Tracheal epithelial cell (primary cell): Measurements from ENCODE around the gene SKA2. TPM values are rescaled to one million over a fixed set of nuclear protein-coding genes. Genes with fewer than 3 reads are reported as not detected.

Source experiments
- total RNA-seq: library from RNA; depleted of rRNA; stranded (reverse); fragments of >200 nt; gene quantifications from 2 replicates; pipeline ENCODE4 v1.2.1, GENCODE V29; 2014

Gene SKA2, protein sequence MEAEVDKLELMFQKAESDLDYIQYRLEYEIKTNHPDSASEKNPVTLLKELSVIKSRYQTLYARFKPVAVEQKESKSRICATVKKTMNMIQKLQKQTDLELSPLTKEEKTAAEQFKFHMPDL
- 20.7 and 40.7 TPM in 2 replicates for total RNA-seq

DNA sequence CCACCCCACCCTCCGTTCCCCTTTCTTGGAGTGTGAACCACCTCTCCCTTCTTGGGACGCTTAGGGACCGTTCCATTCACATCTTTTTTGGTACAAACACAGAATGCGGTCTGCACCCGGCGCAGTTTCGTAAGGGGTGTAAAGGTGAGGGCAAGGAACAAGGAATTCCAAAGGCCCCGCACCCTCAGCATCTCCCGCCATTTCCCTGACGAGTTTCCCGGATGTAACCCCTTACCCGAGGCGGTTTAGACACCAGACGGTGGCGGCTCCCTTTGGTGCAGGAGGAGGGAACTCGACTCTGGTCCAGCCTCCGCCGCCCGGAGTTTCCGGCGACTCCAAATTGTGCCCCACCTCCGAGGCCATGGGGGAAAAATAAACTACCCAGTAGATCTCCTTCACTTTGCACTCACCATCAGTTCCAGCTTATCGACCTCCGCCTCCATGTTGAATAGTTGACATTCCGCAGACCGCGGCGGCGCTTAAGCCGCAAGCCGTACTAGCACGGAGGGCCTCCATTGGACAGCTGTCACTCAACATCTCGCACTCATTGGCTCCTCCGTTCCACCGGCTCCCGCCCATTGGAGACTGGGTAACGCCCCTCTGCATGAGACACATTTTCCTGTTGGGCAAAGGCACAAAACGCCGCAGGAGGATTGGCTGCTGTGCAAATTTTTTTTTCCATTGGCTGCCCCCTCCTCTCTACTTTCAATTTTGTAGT lies at the start of gene SKA2:
Gene SKA2, minus strand, starts transcription at position 466 of the 718 bp plus-strand sequence. Its CDS starts 23 bp downstream, at position 443.

DNA sequence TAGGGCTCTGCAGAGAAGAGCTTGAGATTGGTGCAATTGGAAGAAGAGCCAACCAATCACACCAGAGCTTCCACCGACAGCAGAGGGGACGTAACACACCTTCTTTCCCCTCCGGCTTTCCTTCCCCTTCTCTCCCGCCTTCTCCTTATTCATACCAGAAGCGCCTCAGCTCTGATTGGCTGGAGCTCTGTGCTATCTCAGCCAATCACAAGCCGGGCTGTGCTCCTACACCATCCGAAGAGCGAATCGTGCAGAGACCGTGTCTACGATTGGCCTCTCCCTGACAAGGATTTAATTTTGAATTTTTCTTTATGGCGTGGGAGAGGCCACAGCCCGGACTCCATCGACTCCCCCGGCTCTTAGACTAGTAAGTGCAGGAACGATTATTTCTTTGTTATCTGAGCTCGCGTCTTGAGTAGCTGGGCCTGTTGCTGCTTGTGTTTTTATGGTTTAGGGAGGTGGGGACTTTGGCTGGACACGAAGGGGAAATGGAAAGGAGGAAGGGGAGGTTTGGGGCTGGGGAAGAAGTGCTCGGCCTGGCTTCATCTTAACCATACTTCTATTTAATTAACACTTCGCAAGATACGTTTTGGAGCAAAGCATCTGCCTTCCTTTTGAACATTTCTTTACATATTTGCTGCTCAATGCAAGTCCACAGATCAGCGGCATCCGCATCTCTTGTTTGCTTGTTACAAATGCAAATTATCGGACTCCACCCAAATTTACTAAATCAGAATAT lies 622 bp upstream of the SKA2 start, which contains the start of gene PRR11:
Gene PRR11, plus strand, starts transcription at position 308 of the 739 bp plus-strand sequence. CDS start 14,007 bp downstream, outside the sequence.

DNA sequence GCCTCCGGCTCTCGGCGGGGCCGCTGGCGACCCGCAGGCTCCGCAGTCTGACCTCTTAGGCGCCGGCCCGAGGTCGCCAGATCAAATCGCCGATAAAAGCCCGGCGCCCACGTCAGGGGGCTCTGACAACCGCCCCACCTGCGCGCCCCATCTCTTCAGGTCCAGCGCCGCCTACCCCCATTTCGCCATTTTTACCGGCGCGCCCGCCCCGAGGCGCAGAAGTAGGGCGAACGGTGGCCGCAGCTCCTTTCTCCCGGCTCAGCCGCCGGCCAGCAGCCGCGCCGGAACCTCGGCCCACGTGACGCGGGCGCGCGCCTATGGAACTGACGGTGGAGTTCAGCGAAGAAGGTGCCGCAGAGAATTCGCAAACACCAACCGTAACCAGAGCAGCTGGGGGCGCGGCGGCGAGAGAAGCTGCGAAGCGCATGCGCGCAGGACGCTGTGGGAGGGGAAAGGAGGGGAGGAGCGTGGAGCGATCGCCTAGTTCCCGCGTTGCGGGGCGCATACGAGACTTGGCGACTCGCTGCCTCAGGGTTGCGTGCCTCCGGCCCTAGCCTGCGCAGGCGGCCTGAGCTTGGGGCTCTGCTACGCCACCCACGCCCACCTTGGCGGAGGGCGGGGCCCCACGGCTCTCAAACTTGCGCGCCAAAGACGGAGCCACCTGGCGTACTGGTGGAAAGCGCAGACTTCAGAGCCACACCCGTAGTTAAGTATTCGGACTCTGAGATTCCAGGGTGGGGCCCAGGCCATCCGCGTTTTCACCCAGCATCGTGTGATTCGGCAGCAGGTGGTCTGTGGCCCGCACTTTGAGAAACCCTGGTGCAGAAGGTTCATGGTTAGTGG lies 48.3 kb downstream of the SKA2 start, which contains the start of gene TRIM37:
Gene TRIM37, minus strand, starts transcription at position 418 of the 843 bp plus-strand sequence. CDS start 419 bp downstream, outside the sequence.

Other genes with a start within 250 kb of the SKA2 start
- 25.6 and 35.7 TPM in 2 replicates for gene TRIM37, start 48.3 kb downstream of the SKA2 start, total RNA-seq
- 1.4 and 2.1 TPM in 2 replicates for gene PRR11, start 560 bp upstream of the SKA2 start, total RNA-seq
- 17.8 and 23.9 TPM in 2 replicates for gene SMG8, start 54.8 kb upstream of the SKA2 start, total RNA-seq
- 1.9 and 2.1 TPM in 2 replicates for gene GDPD1, start 65.3 kb upstream of the SKA2 start, total RNA-seq
- 2.1 and 7.2 TPM in 2 replicates for gene YPEL2, start 176.5 kb upstream of the SKA2 start, total RNA-seq